DOHH2 (cell line): Measurements from ENCODE around the gene RNF2.

Source experiments
- H3F3A ChIP-seq: fragments of 200-600 bp; sonication (generic), shearing (Covaris generic); 2 replicates; pipeline ENCODE4 v1.6.0; 2016; ENCODE audit warnings: antibody characterized with exemption, mild to moderate bottlenecking; ENCODE audit not compliant: control insufficient read depth, insufficient read depth
- H3K27ac ChIP-seq: fragments of 200-600 bp; sonication (generic); 2 replicates; pipeline ENCODE4 v1.5.1; 2014; ENCODE audit warnings: low read depth, mild to moderate bottlenecking, low read length, moderate library complexity
- H3K27me3 ChIP-seq: fragments of 200-600 bp; sonication (generic); 2 replicates; pipeline ENCODE4 v1.6.1; 2014; ENCODE audit warnings: mild to moderate bottlenecking, low read length, mixed read lengths; ENCODE audit not compliant: control insufficient read depth
- H3K36me3 ChIP-seq: fragments of 200-600 bp; sonication (generic); 2 replicates; pipeline ENCODE4 v1.6.1; 2014; ENCODE audit warnings: mild to moderate bottlenecking, low read length, moderate library complexity, mixed read lengths; ENCODE audit not compliant: control insufficient read depth
- H3K4me1 ChIP-seq: fragments of 200-600 bp; sonication (generic); 2 replicates; pipeline ENCODE4 v1.6.1; 2014; ENCODE audit warnings: mild to moderate bottlenecking, low read length, mixed read lengths; ENCODE audit not compliant: control insufficient read depth
- H3K4me2 ChIP-seq: fragments of 200-600 bp; sonication (generic); 2 replicates; pipeline ENCODE4 v1.6.0; 2014; ENCODE audit warnings: mild to moderate bottlenecking, low read length, moderate library complexity
- H3K4me3 ChIP-seq: fragments of 200-600 bp; sonication (generic); 2 replicates; pipeline ENCODE4 v1.5.1; 2014; ENCODE audit warnings: mild to moderate bottlenecking, low read length, mixed read lengths
- H3K79me2 ChIP-seq: fragments of 200-600 bp; sonication (generic); 2 replicates; pipeline ENCODE4 v1.6.1; 2014; ENCODE audit warnings: mild to moderate bottlenecking, low read length, mixed read lengths; ENCODE audit not compliant: control insufficient read depth
- H3K9me2 ChIP-seq: fragments of 200-600 bp; sonication (generic); replicated peaks from 2 replicates; pipeline ENCODE4 v1.6.1; 2014; ENCODE audit warnings: mild to moderate bottlenecking, low read length, mixed read lengths; ENCODE audit not compliant: control insufficient read depth
- H3K9me3 ChIP-seq: fragments of 200-600 bp; sonication (generic); 2 replicates; pipeline ENCODE4 v1.6.1; 2014; ENCODE audit warnings: antibody characterized with exemption, low read length, mixed read lengths; ENCODE audit not compliant: control insufficient read depth, insufficient read depth
- H4K20me1 ChIP-seq: fragments of 200-600 bp; sonication (generic); 2 replicates; pipeline ENCODE4 v1.6.0; 2014; ENCODE audit warnings: low read depth, mild to moderate bottlenecking, antibody characterized with exemption, low read length, moderate library complexity; ENCODE audit not compliant: control insufficient read depth, insufficient read depth
- CTCF ChIP-seq: fragments of 200-600 bp; sonication (generic); IDR thresholded peaks from one replicate; pipeline ENCODE4 v1.5.1; 2014; ENCODE audit warnings: antibody characterized with exemption, mild to moderate bottlenecking, low read depth, low read length; ENCODE audit not compliant: poor library complexity, severe bottlenecking
- EZH2phosphoT487 ChIP-seq: fragments of 200-600 bp; sonication (generic); IDR thresholded peaks from 2 replicates; pipeline ENCODE4 v1.6.1; 2017; ENCODE audit warnings: borderline replicate concordance, mild to moderate bottlenecking, antibody characterized with exemption, low read length, moderate library complexity, mixed read lengths

Gene RNF2

DNA sequence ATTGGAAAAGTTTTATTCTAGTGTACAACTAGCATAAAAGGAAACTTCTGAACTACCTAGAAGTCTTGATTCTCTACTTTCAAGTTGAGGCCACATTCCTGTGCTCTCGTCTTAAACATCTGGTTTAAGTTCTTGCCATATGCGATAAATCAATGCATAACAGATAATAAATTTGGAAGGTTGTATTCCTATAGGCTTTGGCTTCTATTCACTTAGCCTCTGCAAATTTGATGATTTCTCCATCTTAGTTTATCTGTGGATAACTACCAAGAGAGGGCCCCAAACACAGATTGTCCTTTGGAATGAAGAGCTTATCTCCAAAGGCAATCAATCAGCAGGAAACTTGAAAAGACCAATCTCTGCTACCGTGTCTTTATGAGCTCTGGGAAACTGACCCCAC is 11.7 kb upstream of the RNF2 start:
- no peaks in the 10 kb centered on the region for H3K36me3 ChIP-seq
- no peaks in the 10 kb centered on the region for H3K4me1 ChIP-seq
- no peak overlapping the region for H3K27ac ChIP-seq
- no peak overlapping the region for H3K4me3 ChIP-seq
- H3K9me2 ChIP-seq, result no peaks in the 10 kb centered on the region
- H3F3A ChIP-seq, result no peaks in the 10 kb centered on the region
- H3K27me3 ChIP-seq, result peaks cover 12% of the 10 kb centered on the region; the same call in 1 of the 2 replicates
- H3K4me2 ChIP-seq, result no peak overlapping the region
- TF ChIP-seq CTCF (no peak), EZH2phosphoT487 (no peak)
- no peaks in the 10 kb centered on the region for H3K79me2 ChIP-seq
- no peaks in the 10 kb centered on the region for H3K9me3 ChIP-seq
- H4K20me1 ChIP-seq, result no peaks in the 10 kb centered on the region

- H3K27me3 ChIP-seq, result peaks cover 10% of the 10 kb centered on the region; the same call in 1 of the 2 replicates
- H3F3A ChIP-seq, result no peaks in the 10 kb centered on the region
- no peaks in the 10 kb centered on the region for H3K36me3 ChIP-seq
- no peaks in the 10 kb centered on the region for H3K79me2 ChIP-seq
- no peaks in the 10 kb centered on the region for H4K20me1 ChIP-seq
- no peak overlapping the region for H3K27ac ChIP-seq
- no peak overlapping the region for H3K4me3 ChIP-seq
- TF ChIP-seq CTCF (no peak), EZH2phosphoT487 (no peak)
- no peak overlapping the region for H3K4me2 ChIP-seq
- H3K9me2 ChIP-seq, result no peaks in the 10 kb centered on the region
- H3K4me1 ChIP-seq, result no peaks in the 10 kb centered on the region
- H3K9me3 ChIP-seq, result no peaks in the 10 kb centered on the region
Measured at GRCh38 chr1:185035258-185035657, 10.1 kb upstream of the RNF2 start.

GRCh38 chr1:185038813-185039376 is 6.5 kb upstream of the RNF2 start:
- Histone ChIP-seq H3K4me2 (no peak overlapping the region), H4K20me1 (no peaks in the 10 kb centered on the region), H3K27me3 (0 out of 2 replicates have a peak, but pooled peaks cover 5% of the 10 kb centered on the region), H3K27ac (no peak overlapping the region), H3K4me3 (no peak overlapping the region), H3K9me3 (no peaks in the 10 kb centered on the region), H3K4me1 (no peaks in the 10 kb centered on the region), H3K79me2 (no peaks in the 10 kb centered on the region), H3F3A (0 out of 2 replicates have a peak, but pooled peaks cover 3% of the 10 kb centered on the region), H3K9me2 (no peaks in the 10 kb centered on the region), H3K36me3 (no peaks in the 10 kb centered on the region)
- no peak for TF ChIP-seq EZH2phosphoT487
- no peak for TF ChIP-seq CTCF
